Activated naive CD4-positive, alpha-beta T cell treated with Interleukin-2 at 50 U/mL for 16 hours (primary cell): ENCODE measurements around the gene IL11RA.

ENCODE experiments used
- DNase-seq: peaks from one replicate; pipeline ENCODE4 v3.0.0-alpha.2; 2020

The IL11RA gene

DNA sequence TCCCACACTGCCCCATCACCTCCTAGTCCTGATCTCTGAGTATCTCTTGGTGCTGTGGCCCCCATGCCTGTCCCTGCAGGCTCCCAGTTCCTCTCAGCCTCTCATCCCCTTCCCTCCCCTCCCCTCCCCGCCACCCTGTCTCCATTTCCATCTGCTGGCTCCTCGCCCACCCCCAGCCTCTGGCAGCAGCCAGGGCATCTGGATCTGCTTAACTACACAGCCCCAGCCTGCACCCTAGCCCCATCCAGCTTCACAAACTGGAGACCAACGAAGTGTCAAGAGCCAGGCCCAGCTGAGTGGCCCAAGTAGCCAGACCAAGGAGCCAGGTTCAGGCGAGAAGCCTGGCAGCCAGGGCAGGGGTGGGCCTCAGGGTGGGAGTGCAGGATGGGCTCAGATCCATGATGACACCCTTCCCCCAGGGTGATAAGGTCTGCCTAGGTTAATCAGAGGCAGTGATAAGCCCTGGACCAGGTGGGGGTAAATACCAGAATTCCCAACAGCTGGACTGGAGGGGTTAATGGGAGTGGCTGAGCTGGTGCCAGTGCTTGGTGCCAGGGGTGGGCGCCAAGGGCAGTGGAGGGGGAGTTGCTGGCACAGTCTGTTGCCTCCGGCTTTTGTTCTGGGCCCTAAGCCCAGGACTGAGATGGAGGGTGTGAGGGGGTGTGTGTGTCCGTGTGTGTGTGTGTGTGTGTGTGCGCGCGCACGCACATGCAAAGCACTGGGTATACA is 2.5 kb downstream of the IL11RA start:
- DNase-seq, result no peak

DNA sequence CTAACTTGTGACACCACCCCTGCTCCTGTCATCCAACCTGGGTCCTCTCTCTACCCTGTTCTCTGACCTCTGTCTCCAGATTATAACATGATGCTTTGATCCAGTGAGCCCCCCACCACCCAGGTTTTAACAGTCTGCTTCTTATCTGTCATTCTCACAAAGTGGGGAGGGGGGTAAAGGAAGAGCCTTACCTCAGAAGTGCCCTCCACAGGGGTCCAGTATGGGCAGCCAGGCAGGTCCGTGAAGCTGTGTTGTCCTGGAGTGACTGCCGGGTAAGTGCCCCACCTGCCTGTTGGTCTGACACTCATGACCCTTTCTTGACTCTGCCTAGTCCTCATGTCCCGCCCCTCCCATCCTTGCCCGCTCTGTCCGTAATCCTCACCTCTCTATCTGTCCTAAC is 3.4 kb downstream of the IL11RA start:
- DNase-seq, result no peak

DNA sequence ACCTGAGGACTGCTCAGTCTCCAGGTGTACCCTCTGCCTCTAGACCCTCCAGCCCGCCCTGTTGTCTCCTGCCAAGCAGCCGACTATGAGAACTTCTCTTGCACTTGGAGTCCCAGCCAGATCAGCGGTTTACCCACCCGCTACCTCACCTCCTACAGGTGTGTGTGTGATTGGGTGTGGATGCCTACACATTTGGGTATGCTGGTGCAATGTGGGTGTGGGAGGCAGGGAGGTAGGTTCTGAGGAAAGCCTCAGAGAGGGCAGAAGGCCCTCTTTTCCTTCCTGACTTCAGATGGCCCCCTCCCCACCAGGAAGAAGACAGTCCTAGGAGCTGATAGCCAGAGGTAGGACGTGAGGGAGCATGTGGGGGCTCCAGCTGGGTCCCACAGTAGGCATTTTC is 5.0 kb downstream of the IL11RA start:
- no peak for DNase-seq

DNA sequence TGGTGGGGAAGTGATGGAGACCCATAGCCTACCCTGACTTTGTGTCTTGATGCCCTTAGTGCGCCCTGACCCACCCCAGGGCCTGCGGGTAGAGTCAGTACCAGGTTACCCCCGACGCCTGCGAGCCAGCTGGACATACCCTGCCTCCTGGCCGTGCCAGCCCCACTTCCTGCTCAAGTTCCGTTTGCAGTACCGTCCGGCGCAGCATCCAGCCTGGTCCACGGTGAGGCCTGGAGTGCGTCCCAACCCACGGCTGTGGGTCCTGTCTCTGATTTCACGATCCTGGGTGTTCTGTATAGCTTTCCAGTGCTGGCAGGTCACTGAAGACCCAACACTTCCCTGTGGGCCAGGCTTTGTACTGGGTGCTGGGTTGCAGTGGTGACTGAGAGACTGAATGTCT is 6.5 kb downstream of the IL11RA start:
- DNase-seq, result no peak

DNA sequence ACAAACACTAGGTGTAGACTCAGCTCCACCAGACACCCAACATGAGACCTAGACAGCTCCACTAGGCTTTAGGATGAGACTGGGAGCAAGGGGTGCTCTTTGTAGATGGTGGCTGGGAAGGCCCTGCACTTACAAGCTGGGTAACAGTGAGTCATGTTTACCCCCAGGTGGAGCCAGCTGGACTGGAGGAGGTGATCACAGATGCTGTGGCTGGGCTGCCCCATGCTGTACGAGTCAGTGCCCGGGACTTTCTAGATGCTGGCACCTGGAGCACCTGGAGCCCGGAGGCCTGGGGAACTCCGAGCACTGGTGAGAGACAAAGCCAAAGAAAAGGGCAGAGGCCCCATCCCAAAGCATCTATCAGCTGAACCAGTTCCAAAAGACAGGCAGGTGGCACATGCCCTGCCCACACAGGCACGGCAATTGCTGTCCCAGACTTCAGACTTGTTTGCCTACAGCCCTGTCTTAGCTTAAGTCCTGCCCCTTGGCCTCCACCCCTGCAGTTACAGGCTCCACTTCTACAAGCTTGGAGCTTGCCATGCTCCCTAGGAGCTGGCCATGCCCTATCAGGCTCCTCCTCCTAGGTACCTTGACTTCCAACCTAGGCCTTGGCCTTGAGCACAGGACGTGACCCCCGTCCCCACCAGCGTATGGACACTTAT is 7.7 kb downstream of the IL11RA start:
- no peak for DNase-seq

DNA sequence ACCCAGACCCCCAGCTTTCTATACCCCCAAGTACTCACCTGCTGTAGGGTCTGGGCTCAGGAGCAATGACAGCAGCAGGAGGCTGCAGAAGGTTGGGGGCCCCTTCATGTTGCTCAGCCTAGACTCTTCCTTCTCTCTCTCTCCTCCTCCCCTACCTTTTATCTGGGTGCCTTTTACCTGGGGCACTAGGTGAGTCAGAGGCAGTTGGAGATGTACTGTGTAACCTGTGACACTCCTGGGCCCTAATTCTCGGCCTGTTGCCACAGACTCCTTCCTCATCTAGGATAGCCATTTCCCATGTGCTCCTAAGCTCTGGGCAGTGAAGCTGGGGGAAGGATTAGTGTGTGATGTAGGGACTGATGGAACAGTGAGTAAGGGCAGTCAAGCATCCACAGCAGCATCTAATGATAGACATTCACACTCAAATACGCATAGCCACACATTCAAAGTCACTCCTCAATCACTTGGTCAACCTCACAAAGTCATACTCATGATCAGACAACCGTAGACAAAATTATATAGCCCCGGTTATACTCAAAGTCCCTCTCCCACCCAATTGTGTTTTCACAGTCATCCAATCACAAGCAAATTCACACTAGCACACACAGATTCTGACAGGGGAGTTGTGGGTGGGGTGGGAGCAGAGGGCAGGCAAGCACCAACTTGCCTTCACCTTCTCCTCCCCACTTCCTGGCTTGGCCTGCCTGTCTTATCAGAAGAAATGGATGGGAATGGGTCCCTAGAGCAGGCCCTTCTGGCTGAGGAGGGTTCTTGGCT is 10.7 kb downstream of the IL11RA start, which contains the start of gene CCL27:
Gene CCL27, minus strand, starts transcription at position 132 of the 777 bp plus-strand sequence. Its CDS starts 24 bp downstream, at position 108.
- no peak for DNase-seq

DNA sequence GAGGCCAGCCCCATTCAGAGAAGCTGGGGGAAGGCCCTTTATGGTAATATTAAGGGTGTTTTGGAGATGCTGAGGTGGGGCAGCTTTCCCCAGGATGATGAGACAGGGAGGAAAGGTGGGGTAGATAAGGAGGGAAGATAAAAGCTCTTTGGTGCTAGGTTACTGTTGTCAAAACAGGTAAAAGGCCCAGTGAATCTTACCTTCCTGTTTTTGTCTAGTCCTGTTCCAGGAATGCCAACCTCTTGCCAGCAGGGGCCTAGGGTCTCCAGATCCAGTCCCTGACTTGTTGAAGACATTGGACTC is 11.3 kb downstream of the IL11RA start:
- DNase-seq, result peak; percentile 12

DNA sequence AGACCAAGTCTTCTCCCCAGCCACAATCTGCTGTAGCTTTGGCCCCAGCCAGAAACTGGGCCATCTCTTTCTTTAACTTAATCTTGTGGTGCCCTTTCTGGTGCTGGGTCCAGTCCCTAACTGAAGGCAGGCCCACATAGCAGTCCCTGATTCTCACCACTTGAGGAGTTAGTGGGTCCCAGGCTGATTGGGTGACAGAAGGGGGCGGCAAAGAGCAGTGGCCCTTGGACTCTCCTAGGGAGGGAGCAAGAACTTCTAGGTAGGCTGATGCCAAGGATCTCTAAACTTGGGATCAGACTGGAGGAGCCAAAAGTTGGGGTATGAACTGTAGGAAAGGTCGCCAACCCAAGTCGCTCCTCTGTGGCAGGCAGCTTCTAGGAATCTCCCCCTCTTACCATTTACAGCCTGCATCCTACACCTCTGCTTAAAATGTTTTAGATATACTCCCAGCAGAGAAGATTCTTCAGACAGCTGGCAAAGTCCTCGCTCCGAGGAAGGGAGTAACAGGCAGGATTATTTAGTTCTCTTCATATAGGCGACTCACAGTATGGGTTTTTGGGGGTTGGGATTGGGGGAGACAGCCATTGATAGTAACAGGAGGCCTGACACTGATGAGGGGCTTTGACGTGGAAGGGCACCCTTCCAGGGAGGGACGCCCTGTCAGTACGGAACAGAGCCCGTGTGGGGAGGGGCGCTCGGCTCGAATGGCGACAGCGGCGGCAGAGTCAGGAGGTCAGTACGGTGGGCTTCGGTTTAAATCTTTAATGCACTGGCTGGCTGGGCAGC is 12.5 kb downstream of the IL11RA start:
- peak; percentile 70 for DNase-seq

DNA sequence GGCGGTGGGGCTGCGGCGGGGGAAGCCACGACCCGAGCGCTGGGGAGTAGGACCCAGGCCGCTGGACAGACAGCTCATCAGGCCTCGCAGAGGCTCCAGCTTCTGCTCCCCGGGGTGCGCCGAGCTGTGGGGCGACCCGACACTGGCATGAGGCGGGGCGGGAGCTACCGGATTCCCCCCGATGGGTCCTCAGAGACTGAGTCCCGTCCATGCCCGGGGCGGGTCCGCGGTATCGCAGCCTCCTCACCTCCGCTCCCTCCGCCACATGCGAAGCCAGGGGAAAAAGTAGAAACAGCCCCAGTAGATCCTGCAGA is 13.0 kb downstream of the IL11RA start:
- DNase-seq, result no peak

DNA sequence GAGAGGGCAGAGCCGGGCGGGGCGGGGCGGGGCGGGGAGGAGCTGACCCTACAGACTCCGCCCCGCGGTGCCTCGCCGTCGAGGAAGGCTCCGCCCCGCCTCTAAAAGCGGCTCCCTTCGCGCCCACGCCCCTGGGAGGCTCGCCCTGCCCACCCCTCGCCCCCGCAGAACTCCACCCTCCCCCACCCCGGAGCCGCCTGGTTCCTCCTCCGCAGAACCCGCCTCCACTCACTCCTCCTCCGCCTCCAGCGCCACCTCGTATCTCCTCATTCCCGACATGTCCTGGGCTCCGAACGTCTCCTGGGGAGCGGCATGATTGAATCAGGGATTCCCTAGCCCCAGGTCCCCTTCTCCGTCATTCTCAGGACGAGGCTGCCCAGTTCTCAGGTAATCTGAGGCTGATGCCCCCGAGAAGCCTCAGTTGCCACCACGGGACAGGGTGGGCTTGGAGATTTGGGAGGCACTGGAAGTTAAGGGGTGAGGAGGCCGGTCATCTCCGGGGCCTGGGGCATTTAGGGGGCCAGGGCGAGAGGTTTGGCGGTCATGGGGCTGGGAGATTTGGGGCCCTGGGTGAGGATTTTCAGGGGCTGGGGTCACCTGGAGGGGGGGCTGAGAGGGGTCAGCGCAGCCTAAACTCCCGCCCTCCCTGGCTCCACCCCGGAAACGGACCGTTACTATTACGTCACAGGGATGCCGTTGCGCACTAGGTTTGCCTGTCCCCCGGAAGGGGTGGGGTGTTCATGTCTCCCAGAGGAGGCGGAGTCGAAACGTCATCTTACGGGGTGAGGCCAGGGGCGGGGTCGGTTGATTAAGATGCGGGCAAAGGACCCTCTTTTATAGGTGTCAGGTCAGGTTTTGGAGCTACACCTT is 13.6 kb downstream of the IL11RA start:
- DNase-seq, result peak; percentile 84

DNA sequence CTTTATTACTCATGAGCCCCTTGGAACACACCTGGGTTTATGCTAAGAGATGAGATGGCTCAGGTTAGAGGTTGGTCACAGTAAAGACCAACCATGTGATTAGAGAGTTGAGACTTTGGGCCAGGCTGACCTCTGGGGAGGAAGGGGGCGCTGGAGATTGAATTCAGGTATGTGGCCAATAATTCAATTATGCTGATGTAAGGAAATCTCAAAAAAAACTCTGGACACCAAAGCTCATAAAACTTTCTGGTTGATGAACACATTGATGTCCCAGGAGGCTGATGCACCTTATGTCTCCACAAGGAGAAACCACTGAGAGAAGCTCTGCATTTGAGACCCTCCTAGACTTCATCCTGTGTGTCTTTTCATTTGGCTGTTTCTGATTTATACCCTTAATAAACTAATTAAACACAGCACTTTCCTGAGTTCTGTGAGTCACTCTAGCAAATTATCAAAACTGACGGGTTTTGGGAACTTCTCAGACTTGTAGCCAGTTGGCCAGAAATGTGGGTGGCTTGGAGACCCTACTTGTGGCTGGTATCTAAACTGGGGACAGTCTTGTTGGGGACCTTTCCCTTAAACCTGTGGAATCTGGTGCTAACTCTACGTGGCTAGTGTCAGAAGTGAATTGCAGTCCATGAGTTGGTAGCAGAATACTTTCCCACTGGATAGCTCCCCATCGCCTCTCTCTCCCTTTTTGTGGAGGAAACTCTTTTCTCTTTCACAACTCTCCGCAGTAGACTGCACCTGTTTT is 18.0 kb downstream of the IL11RA start:
- no peak for DNase-seq

DNA sequence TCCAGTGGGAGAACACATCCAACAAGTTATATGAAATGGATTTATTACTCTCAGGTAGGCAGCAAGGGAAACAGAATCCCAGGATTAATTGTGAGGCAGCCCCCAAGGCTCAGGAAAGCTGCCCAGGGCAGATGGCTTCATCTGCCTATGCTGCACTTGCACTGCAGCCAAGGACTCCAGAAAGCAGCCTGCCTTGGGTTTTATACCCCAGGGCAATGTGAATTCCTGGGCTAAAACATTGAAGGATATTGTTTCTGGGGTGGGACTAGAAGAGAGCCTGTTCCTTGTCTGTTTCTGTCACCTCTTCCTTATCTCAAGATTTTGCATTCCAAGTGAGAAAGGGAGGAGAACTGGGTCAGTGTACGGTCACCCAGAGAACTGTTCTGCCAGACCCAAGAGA is 19.3 kb downstream of the IL11RA start:
- DNase-seq, result no peak

DNA sequence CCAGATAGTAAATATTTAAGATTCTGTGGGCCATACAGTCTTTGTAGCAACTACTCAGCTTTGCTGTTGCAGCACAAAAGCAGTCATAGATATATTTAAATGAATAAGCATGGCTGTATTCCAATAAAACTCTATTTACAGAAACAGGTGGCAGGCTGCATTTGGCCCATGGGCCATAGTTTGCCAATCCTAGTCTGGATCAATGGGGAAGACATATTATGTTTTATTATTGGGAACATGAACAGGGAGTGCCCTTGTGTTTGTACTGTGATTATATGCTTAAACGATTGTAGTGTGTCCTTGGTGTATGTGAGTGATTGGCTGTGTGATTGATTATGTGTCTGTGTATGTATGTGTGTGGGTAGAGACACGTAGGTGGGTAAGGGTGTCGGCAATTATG is 22.5 kb downstream of the IL11RA start:
- no peak for DNase-seq

DNA sequence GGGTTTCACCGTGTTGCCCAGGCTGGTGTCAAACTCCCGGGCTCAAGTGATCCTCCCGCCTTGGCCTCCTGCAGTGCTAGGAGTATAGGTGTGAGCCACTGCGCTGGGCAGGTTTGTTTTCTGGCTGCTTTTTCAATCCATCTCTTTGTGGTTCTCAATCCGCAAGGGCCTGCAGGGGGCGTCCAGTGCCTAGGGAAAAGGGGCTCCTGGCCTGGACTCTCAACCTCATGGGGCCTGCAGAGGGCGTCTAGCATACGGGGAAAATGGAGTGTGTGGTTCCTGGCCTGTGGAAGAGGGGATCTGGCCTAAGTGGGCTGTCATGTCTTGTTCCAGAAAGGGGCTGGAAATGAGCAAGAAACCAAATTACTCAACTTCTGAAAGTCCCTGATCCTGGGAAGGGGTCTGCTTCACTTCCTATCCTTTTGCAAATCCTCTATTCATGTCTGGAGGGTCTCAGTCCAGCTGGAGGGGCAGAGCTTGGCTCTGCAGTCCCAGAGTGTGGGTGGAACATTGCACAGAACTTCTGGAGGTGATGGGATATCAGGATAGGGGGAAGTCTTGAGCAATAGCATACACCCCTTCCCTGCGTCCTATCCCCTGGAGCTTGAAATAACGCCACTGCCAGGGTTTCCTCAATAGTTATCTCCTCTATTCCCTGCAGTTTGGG is 23.2 kb downstream of the IL11RA start:
- peak; percentile 56 for DNase-seq

DNA sequence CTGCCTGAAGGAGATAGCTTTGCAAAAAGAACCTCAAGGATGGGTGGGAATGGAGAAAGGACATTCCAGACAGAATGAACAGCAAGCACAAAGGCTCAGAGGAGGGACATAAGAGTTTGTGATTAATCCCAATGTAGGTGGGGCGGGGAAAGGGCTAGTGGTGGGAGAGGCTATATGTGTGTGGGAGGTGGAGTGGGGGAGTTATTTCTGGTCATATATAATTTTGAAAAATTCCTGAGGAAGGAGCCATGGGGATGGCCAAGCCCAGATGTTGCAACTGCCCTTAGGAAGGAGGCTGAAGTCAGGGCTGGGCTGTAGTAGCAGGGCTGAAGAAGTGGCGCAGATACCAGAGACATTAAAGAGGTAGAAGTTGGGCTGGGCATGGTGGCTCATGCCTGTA is 23.9 kb downstream of the IL11RA start:
- DNase-seq, result no peak

DNA sequence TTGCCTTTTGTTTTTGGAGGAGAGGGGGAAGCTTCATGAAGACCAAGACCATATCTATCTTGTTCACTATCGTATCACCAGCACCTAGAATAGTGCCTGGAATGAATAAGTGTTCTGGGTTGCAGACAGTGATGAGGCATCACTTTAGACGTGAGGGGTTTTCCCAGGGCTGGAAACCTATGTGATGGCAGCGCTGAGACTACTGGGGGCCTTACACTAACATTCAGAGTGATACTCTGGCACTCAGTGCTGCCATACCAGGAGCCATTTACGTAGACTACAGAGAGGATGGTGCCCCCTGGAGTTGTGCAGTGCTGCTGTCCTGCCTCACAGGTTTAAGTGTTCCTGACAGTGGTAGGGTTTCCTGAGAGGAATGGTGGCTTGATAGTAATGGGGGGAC is 32.2 kb downstream of the IL11RA start:
- DNase-seq, result peak; percentile 43

DNA sequence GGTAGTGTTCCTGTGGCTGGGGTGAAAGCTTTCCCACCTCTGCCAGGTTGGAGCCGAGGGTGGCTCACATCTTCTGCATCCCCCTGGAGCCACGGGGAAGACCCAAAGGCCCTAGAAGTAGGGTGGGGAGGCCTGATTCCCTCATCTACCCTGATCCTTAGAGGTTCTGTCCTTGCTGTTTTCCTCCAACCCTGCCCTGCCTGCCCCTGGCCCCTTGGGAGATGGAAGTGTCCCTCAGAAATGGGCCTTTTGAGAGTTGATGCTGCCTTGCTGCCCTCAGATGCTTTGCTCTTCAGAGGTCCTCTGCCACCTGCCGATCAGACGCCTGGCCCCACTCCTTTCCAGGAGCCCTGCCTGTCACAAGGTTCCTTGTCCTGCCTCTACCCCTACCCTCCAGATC is 32.8 kb downstream of the IL11RA start:
- no peak for DNase-seq

DNA sequence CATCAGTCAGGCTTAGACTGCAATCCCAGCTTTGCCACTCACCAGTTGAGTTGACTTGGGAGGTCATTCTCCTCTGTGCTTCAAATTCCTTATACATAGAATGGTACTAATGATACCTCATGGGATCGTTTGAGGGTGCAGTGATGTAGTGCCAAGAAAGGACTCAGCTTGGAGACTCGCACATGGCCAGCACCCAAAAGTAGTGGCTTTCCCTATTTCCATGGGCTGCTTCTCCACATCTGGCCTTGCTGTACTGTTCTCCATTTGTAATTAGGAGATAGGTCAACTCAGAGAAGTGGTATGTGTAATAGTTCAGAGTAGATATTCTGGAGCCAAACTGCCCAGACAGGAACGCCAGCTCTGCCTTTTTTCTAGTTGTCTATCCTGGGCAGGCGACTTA is 33.6 kb downstream of the IL11RA start:
- DNase-seq, result no peak

DNA sequence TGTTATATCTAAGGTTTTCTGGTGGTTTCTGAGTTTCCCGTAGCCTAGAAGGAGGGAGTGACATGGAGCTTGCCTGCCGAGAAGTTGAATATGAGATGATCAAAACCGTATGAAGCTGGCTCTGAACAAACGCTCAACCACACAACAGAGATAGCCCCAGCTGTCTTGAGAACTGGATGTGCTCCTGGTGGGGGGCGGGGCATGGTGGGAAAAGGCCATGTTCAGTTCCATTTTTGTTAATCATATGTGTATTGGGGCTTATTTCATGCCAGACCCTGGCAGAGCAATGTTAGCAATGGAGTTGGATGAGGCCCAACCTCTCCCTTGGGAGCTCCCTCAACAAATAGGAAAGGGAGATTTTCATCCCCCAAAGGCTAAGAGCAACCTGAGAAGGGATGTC is 34.2 kb downstream of the IL11RA start:
- DNase-seq, result no peak

DNA sequence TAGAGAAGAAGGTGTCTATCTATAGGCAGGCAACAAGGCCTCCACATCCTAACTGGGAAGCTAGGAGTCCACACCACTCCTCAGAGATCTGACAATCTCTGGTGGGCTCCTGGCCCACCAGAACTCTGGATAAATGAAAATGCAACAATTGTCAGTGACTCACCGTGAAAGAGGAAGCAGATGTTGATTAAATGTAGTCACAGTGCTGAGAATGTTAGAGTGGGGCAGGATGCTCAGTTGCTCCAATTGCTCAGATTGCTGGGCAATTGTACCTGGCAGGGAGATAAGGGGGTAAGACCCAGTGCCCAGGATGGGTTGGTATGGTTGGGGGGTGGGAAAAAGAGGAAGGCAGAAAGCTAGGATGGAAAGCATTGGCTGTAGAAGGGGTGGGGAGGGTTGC is 34.7 kb downstream of the IL11RA start:
- no peak for DNase-seq
